Uterus (tissue), 4 donors: Measurements from ENCODE around the gene SPATA20. TPM values are rescaled to one million over a fixed set of nuclear protein-coding genes. Genes with fewer than 3 reads are reported as not detected.

Experiments used
- DNase-seq, 2 donors: peaks; one replicate each; pipeline ENCODE4 v3.0.0-alpha.2; 2019 to 2020
- H3K27ac ChIP-seq, 2 donors: fragments of 200-600 bp; sonication (generic); 1 replicate in 1 of 2; 2 replicates in 1 of 2; pipeline ENCODE4 v1.5.1; 2016 to 2018
- H3K27me3 ChIP-seq, 2 donors: fragments of 200-600 bp; sonication (generic); one replicate each; pipeline ENCODE4 v1.5.1; 2018 to 2019; ENCODE audit warnings: control low read depth in 1 of 2
- H3K36me3 ChIP-seq, 2 donors: fragments of 200-600 bp; sonication (generic); one replicate each; pipeline ENCODE4 v1.5.1; 2019; ENCODE audit warnings: control low read depth in 1 of 2
- H3K4me1 ChIP-seq, 2 donors: fragments of 200-600 bp; sonication (generic); one replicate each; pipeline ENCODE4 v1.5.1; 2018 to 2019; ENCODE audit warnings: control low read depth in 1 of 2
- H3K4me3 ChIP-seq, 2 donors: fragments of 200-600 bp; sonication (generic); 1 replicate in 1 of 2; 2 replicates in 1 of 2; pipeline ENCODE4 v1.5.1; 2018 to 2019; ENCODE audit warnings: mild to moderate bottlenecking in 1 of 2
- H3K9me3 ChIP-seq, 2 donors: fragments of 200-600 bp; sonication (generic); one replicate each; pipeline ENCODE4 v1.5.1; 2019; ENCODE audit warnings: control low read depth in 1 of 2
- POLR2A ChIP-seq, 2 donors: fragments of 450-650 bp; IDR thresholded peaks; one replicate each; pipeline ENCODE4 v1.6.1; 2016; ENCODE audit warnings: antibody characterized with exemption in 2 of 2, mild to moderate bottlenecking in 1 of 2, moderate library complexity in 1 of 2
- intact Hi-C: fragments of 100-400 bp; cut with DNase I; formaldehyde crosslinking; loops from one replicate; pipeline ENCODE4 v1.15.1; 2023; ENCODE audit warnings: low total_unique reads
- total RNA-seq, 4 donors: library from RNA; depleted of rRNA in 3 of 4; stranded (reverse); fragments of >200 nt in 3 of 4; gene quantifications; one replicate each; pipeline versions ENCODE4 v1.1.0 to v1.2.4, GENCODE V29; 2014 to 2023
- TF ChIP-seq, protein P1 (sequence below), 4 experiments: fragments of 200-600 bp in 2 of 4; fragments of 450-650 bp in 2 of 4; sonication (generic) in 2 of 4; IDR thresholded peaks; one replicate each; pipeline ENCODE4 v1.5.1; 2016 to 2019; ENCODE audit warnings: antibody characterized with exemption in 4 of 4, mild to moderate bottlenecking in 2 of 4, moderate library complexity in 1 of 4
- donor health status: DM: yes; HTN: yes; CAD: no.

SPATA20 gene
- total RNA-seq, 4 donors from 2014 or later = 39.7 to 57.2 (median 46.2) TPM

GRCh38 chr17:50570528-50570927, 23.6 kb downstream of the SPATA20 start:
- intact Hi-C loops = no loop called here
- H3K27me3 ChIP-seq = no peaks in the 10 kb centered on the region
- H3K4me1 ChIP-seq = no peaks in the 10 kb centered on the region
- TF ChIP-seq, protein P1, sequence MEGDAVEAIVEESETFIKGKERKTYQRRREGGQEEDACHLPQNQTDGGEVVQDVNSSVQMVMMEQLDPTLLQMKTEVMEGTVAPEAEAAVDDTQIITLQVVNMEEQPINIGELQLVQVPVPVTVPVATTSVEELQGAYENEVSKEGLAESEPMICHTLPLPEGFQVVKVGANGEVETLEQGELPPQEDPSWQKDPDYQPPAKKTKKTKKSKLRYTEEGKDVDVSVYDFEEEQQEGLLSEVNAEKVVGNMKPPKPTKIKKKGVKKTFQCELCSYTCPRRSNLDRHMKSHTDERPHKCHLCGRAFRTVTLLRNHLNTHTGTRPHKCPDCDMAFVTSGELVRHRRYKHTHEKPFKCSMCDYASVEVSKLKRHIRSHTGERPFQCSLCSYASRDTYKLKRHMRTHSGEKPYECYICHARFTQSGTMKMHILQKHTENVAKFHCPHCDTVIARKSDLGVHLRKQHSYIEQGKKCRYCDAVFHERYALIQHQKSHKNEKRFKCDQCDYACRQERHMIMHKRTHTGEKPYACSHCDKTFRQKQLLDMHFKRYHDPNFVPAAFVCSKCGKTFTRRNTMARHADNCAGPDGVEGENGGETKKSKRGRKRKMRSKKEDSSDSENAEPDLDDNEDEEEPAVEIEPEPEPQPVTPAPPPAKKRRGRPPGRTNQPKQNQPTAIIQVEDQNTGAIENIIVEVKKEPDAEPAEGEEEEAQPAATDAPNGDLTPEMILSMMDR (IDR thresholded peaks at IDR 0.05) = no peak
- no peak for TF ChIP-seq POLR2A (IDR thresholded peaks at IDR 0.05)
- no peaks in the 10 kb centered on the region for H3K36me3 ChIP-seq
- no peak for DNase-seq
- H3K4me3 ChIP-seq = no peak overlapping the region
- no peak overlapping the region for H3K27ac ChIP-seq
- H3K9me3 ChIP-seq = no peaks in the 10 kb centered on the region

DNA sequence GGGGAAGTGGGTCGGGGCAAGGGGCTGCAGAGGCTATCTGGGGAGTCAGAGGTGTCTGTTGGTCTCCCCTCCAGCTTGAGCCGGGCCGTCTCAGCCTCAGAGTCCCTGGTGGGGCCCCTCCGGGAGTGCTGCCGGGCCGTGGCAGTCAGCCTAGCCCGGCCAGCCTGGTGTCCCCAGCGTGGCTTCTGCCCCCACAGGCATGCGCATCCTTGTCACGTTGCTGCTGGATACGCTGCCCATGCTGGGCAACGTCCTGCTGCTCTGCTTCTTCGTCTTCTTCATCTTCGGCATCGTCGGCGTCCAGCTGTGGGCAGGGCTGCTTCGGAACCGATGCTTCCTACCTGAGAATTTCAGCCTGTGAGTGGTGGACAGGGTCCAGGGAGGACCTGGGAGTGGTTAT, 24.7 kb downstream of the SPATA20 start:
- no peak overlapping the region for H3K27ac ChIP-seq
- no peaks in the 10 kb centered on the region for H3K36me3 ChIP-seq
- H3K4me1 ChIP-seq = no peaks in the 10 kb centered on the region
- no peaks in the 10 kb centered on the region for H3K27me3 ChIP-seq
- TF ChIP-seq POLR2A (IDR thresholded peaks at IDR 0.05) = no peak
- TF ChIP-seq, protein P1 (IDR thresholded peaks at IDR 0.05) = no peak
- DNase-seq = no peak
- no peak overlapping the region for H3K4me3 ChIP-seq
- H3K9me3 ChIP-seq = no peaks in the 10 kb centered on the region
- intact Hi-C loops = no loop called here

GRCh38 chr17:50572541-50572940, 25.6 kb downstream of the SPATA20 start:
- Histone ChIP-seq H3K27me3 (no peaks in the 10 kb centered on the region), H3K4me3 (no peak overlapping the region), H3K9me3 (no peaks in the 10 kb centered on the region), H3K27ac (no peak overlapping the region), H3K36me3 (no peaks in the 10 kb centered on the region), H3K4me1 (no peaks in the 10 kb centered on the region)
- intact Hi-C loops = no loop called here
- no peak for TF ChIP-seq POLR2A (IDR thresholded peaks at IDR 0.05)
- TF ChIP-seq, protein P1 (IDR thresholded peaks at IDR 0.05) = no peak
- DNase-seq = no peak

DNA sequence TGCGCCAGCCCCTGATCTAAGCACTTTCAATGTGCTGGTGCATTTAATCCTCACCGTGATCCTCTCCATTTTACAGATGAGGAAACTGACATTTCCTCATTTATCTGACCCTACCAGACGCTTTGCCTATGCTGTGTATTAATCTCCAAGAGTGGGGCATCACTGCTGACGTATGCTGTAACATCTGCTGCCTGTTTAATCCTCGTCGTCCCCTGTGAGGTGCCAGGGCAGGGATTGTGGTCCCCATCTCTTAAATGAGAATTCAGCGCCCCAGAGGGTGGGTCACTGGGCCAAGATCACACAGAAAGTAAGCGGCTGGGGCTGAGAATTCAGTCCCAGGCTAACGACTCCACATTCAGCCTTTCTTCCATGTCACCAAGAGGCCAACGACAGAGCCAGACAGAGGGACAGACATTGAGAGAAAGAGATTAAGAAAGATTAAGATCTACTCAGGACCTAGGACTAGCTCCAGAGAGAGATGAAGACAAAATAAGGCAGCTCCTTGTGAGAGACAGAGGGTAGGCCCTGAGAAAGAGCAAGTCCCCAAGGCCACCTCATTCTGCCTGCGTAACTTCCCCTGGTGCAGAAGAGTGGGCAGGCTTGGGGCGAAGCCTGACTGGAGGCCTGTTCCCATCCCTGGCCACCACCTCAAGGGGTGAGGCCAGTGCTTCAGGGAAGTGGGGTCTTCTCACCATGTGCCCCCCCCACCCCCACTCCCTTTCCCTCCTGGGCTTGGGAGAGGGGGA, 27.1 kb downstream of the SPATA20 start:
- Histone ChIP-seq H3K4me3 (no peak overlapping the region), H3K27me3 (no peaks in the 10 kb centered on the region), H3K4me1 (no peaks in the 10 kb centered on the region), H3K27ac (no peak overlapping the region), H3K36me3 (no peaks in the 10 kb centered on the region), H3K9me3 (no peaks in the 10 kb centered on the region)
- no peak for TF ChIP-seq POLR2A (IDR thresholded peaks at IDR 0.05)
- TF ChIP-seq, protein P1 (IDR thresholded peaks at IDR 0.05) = no peak
- intact Hi-C loops = no loop called here
- no peak for DNase-seq

DNA sequence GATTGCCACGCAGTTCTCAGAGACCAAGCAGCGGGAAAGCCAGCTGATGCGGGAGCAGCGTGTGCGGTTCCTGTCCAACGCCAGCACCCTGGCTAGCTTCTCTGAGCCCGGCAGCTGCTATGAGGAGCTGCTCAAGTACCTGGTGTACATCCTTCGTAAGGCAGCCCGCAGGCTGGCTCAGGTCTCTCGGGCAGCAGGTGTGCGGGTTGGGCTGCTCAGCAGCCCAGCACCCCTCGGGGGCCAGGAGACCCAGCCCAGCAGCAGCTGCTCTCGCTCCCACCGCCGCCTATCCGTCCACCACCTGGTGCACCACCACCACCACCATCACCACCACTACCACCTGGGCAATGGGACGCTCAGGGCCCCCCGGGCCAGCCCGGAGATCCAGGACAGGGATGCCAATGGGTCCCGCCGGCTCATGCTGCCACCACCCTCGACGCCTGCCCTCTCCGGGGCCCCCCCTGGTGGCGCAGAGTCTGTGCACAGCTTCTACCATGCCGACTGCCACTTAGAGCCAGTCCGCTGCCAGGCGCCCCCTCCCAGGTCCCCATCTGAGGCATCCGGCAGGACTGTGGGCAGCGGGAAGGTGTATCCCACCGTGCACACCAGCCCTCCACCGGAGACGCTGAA, 28.7 kb downstream of the SPATA20 start:
- no peaks in the 10 kb centered on the region for H3K27me3 ChIP-seq
- no peak for TF ChIP-seq POLR2A (IDR thresholded peaks at IDR 0.05)
- TF ChIP-seq, protein P1 (IDR thresholded peaks at IDR 0.05) = no peak
- no peaks in the 10 kb centered on the region for H3K36me3 ChIP-seq
- no peaks in the 10 kb centered on the region for H3K4me1 ChIP-seq
- no peak overlapping the region for H3K27ac ChIP-seq
- DNase-seq = no peak
- H3K9me3 ChIP-seq = no peaks in the 10 kb centered on the region
- no peak overlapping the region for H3K4me3 ChIP-seq
- intact Hi-C loops = no loop called here
